Measurements from ENCODE around the gene SERPINA4. TPM values are rescaled to one million over a fixed set of nuclear protein-coding genes. Genes with fewer than 3 reads are reported as not detected.

The SERPINA4 gene
- total and polyA plus RNA-seq, 9 of the 15 experiments (the other 6 are each of a cell fraction or from before 2014, with no cell fraction given) = not detected

DNA sequence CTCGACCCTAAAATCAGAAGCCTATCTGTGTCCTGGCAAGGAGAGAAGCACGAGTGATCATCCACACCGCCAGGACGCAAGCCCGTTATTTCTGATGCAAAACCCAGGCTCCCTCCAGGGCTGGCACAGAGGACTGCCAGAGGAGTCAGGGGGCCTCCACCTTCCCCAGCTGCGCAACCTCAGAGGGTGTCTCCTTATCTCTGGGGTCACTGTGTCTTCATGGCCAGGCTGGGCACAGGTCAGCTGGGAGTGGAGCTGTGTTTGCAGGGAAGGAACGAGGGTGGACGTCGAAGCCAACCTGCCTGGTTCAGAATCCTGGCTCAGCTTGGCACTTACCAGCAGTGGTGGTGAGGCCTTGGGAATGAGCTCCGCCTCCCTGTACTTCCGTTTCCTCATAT, 38.9 kb downstream of the SERPINA4 start:
- Histone ChIP-seq H3K79me2 (ENCODE audit: control insufficient read depth, insufficient read depth, low read length) (no peaks in the 10 kb centered on the region), H3K36me3 (ENCODE audit: control insufficient read depth, insufficient read depth, low read length) (no peaks in the 10 kb centered on the region), H3K4me3 (no peak overlapping the region), H3K9me1 (ENCODE audit: control insufficient read depth, insufficient read depth, low read length) (no peaks in the 10 kb centered on the region), H3K9me3 (replicated peaks; ENCODE audit: control insufficient read depth, insufficient read depth, low read depth, low read length) (no peaks in the 10 kb centered on the region), H4K20me1 (replicated peaks; ENCODE audit: control insufficient read depth, insufficient read depth, low read length) (no peaks in the 10 kb centered on the region), H3K4me1 (replicated peaks in 1 of 2; ENCODE audit: control insufficient read depth in 2 of 2, insufficient read depth in 2 of 2, low read length in 2 of 2) (no peaks in the 10 kb centered on the region), H3K27ac (ENCODE audit: extremely low read depth, low read depth, low read length) (no peak overlapping the region), H2AFZ (ENCODE audit: low read depth, low read length) (no peak overlapping the region), H3K9ac (ENCODE audit: insufficient read depth in 1 of 2, low read depth in 2 of 2, low read length in 2 of 2) (no peak overlapping the region), H3K4me2 (ENCODE audit: insufficient read depth, low read length) (no peak overlapping the region), H3K27me3 (ENCODE audit: control insufficient read depth in 2 of 2, insufficient read depth in 2 of 2, low read length in 2 of 2) (no peaks in the 10 kb centered on the region)
- in situ Hi-C loops (cut with MboI) = no loop called here
- DNase-seq (ENCODE audit: extremely low read depth in 1 of 4, low spot score in 3 of 4) (no peak), ATAC-seq (no peak), FAIRE-seq (no peak)
- POLR2A ChIA-PET = interaction anchor here (0.7 kb wide), 1 partner anchor 829 kb away, joined by 3 read pairs; no protein-coding TSS in a partner anchor
- intact Hi-C loops (cut with micrococcal nuclease) = no loop called here
- no TSS peak for BruUV-seq (replicated peaks)
- CTCF ChIA-PET (ENCODE audit: low intra/inter-chr PET ratio) = no interaction called here
- WGBS (ENCODE audit: insufficient coverage, low coverage, missing lambda C conversion rate) = 27% methylated on average over 5 of the region's 11 CpGs
- TF ChIP-seq ZBTB17 (CRISPR knock-in tag; IDR thresholded peaks at IDR 0.05) (no peak), MTA1 (IDR thresholded peaks at IDR 0.05; ENCODE audit: borderline replicate concordance) (no peak), RNF2 (IDR thresholded peaks at IDR 0.05) (no peak), ETV5 (CRISPR knock-in tag; IDR thresholded peaks at IDR 0.05; ENCODE audit: low read depth) (no peak), GABPB2 (CRISPR knock-in tag; conservative IDR thresholded peaks at IDR 0.05) (no peak), SETDB1 (IDR thresholded peaks at IDR 0.05; ENCODE audit: low read length) (no peak), SMC3 (conservative IDR thresholded peaks at IDR 0.05; ENCODE audit: insufficient read depth, low read depth, low read length) (no peak), CHD2 (IDR thresholded peaks at IDR 0.05; ENCODE audit: low read depth, low read length) (no peak), CAMTA2 (CRISPR knock-in tag; conservative IDR thresholded peaks at IDR 0.05) (no peak), RAD21 (CRISPR knock-in tag; conservative IDR thresholded peaks at IDR 0.05 in 1 of 2, IDR thresholded peaks at IDR 0.05 in 1 of 2) (no peak)
- TF ChIP-seq, protein P1, sequence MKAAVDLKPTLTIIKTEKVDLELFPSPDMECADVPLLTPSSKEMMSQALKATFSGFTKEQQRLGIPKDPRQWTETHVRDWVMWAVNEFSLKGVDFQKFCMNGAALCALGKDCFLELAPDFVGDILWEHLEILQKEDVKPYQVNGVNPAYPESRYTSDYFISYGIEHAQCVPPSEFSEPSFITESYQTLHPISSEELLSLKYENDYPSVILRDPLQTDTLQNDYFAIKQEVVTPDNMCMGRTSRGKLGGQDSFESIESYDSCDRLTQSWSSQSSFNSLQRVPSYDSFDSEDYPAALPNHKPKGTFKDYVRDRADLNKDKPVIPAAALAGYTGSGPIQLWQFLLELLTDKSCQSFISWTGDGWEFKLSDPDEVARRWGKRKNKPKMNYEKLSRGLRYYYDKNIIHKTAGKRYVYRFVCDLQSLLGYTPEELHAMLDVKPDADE (conservative IDR thresholded peaks at IDR 0.05; ENCODE audit: control insufficient read depth, low read depth, low read length) = no peak
- TF ChIP-seq, protein P2, sequence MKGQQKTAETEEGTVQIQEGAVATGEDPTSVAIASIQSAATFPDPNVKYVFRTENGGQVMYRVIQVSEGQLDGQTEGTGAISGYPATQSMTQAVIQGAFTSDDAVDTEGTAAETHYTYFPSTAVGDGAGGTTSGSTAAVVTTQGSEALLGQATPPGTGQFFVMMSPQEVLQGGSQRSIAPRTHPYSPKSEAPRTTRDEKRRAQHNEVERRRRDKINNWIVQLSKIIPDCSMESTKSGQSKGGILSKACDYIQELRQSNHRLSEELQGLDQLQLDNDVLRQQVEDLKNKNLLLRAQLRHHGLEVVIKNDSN (CRISPR knock-in tag; IDR thresholded peaks at IDR 0.05) = no peak
- TF ChIP-seq, protein P3, sequence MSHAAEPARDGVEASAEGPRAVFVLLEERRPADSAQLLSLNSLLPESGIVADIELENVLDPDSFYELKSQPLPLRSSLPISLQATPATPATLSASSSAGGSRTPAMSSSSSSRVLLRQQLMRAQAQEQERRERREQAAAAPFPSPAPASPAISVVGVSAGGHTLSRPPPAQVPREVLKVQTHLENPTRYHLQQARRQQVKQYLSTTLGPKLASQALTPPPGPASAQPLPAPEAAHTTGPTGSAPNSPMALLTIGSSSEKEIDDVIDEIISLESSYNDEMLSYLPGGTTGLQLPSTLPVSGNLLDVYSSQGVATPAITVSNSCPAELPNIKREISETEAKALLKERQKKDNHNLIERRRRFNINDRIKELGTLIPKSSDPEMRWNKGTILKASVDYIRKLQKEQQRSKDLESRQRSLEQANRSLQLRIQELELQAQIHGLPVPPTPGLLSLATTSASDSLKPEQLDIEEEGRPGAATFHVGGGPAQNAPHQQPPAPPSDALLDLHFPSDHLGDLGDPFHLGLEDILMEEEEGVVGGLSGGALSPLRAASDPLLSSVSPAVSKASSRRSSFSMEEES (CRISPR knock-in tag; IDR thresholded peaks at IDR 0.05) = no peak
- TF ChIP-seq, protein P4, sequence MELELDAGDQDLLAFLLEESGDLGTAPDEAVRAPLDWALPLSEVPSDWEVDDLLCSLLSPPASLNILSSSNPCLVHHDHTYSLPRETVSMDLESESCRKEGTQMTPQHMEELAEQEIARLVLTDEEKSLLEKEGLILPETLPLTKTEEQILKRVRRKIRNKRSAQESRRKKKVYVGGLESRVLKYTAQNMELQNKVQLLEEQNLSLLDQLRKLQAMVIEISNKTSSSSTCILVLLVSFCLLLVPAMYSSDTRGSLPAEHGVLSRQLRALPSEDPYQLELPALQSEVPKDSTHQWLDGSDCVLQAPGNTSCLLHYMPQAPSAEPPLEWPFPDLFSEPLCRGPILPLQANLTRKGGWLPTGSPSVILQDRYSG (tag; conservative IDR thresholded peaks at IDR 0.05; ENCODE audit: low read depth) = no peak
- TF ChIP-seq, protein P5, sequence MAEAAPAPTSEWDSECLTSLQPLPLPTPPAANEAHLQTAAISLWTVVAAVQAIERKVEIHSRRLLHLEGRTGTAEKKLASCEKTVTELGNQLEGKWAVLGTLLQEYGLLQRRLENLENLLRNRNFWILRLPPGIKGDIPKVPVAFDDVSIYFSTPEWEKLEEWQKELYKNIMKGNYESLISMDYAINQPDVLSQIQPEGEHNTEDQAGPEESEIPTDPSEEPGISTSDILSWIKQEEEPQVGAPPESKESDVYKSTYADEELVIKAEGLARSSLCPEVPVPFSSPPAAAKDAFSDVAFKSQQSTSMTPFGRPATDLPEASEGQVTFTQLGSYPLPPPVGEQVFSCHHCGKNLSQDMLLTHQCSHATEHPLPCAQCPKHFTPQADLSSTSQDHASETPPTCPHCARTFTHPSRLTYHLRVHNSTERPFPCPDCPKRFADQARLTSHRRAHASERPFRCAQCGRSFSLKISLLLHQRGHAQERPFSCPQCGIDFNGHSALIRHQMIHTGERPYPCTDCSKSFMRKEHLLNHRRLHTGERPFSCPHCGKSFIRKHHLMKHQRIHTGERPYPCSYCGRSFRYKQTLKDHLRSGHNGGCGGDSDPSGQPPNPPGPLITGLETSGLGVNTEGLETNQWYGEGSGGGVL (CRISPR knock-in tag; IDR thresholded peaks at IDR 0.05) = no peak
- TF ChIP-seq, protein P6, sequence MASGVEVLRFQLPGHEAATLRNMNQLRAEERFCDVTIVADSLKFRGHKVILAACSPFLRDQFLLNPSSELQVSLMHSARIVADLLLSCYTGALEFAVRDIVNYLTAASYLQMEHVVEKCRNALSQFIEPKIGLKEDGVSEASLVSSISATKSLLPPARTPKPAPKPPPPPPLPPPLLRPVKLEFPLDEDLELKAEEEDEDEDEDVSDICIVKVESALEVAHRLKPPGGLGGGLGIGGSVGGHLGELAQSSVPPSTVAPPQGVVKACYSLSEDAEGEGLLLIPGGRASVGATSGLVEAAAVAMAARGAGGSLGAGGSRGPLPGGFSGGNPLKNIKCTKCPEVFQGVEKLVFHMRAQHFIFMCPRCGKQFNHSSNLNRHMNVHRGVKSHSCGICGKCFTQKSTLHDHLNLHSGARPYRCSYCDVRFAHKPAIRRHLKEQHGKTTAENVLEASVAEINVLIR (CRISPR knock-in tag; IDR thresholded peaks at IDR 0.05) = no peak
